ENCODE data around the gene POLR1E.
"Not testable (repeated sequence)": the region's sequence is repeated elsewhere in the genome, so short reads cannot be mapped to it uniquely, and the experiment has no call there.

The POLR1E gene

GRCh38 chr9:37507566-37508134 is 21.9 kb downstream of the POLR1E start:
- no peak for DNase-seq

GRCh38 chr9:37508135-37508833 is 22.5 kb downstream of the POLR1E start:
- no peak for DNase-seq

GRCh38 chr9:37508834-37509206 is 23.1 kb downstream of the POLR1E start:
- DNase-seq: no peak

- no peak for DNase-seq
Observed at GRCh38 chr9:37509536-37509935, 23.8 kb downstream of the POLR1E start.

- not testable (repeated sequence) for DNase-seq
Observed at GRCh38 chr9:37510053-37510452, 24.3 kb downstream of the POLR1E start.

GRCh38 chr9:37511016-37512010 is 25.6 kb downstream of the POLR1E start:
- no peak for DNase-seq

- DNase-seq: no peak
Observed at GRCh38 chr9:37512437-37512836, 26.7 kb downstream of the POLR1E start.

- not testable (repeated sequence) for DNase-seq
Observed at GRCh38 chr9:37514415-37514814, 28.7 kb downstream of the POLR1E start.

GRCh38 chr9:37514999-37515398 is 29.3 kb downstream of the POLR1E start:
- DNase-seq: no peak

GRCh38 chr9:37515620-37516258 is 30.0 kb downstream of the POLR1E start:
- DNase-seq: no peak

GRCh38 chr9:37517923-37518322 is 32.2 kb downstream of the POLR1E start:
- DNase-seq: no peak

- no peak for DNase-seq
Observed at GRCh38 chr9:37520641-37521040, 34.9 kb downstream of the POLR1E start.

GRCh38 chr9:37521111-37521510 is 35.4 kb downstream of the POLR1E start:
- no peak for DNase-seq

- DNase-seq: no peak
Observed at GRCh38 chr9:37522971-37523370, 37.2 kb downstream of the POLR1E start.

- no peak for DNase-seq
Observed at GRCh38 chr9:37523916-37524315, 38.2 kb downstream of the POLR1E start.

- DNase-seq: no peak
Observed at GRCh38 chr9:37528652-37529471, 43.1 kb downstream of the POLR1E start.

GRCh38 chr9:37531699-37532098 is 46.0 kb downstream of the POLR1E start:
- no peak for DNase-seq

GRCh38 chr9:37534412-37534811 is 48.7 kb downstream of the POLR1E start:
- DNase-seq: no peak

GRCh38 chr9:37534901-37535300 is 49.2 kb downstream of the POLR1E start:
- no peak for DNase-seq

GRCh38 chr9:37538099-37538498 is 52.4 kb downstream of the POLR1E start:
- DNase-seq: no peak

- DNase-seq: no peak
Observed at GRCh38 chr9:37539634-37540033, 53.9 kb downstream of the POLR1E start.

- DNase-seq: peak in 1 of 2 experiments; percentile 46
Observed at GRCh38 chr9:37540634-37541033, 54.9 kb downstream of the POLR1E start.

Data from NCI-H2081 (cell line).